ENCODE data around the gene GABBR2.
A peak's percentile ranks its signal among the peaks of the same experiment; 100 is the strongest.
"Not testable (repeated sequence)": the region's sequence is repeated elsewhere in the genome, so short reads cannot be mapped to it uniquely, and the experiment has no call there.

GABBR2 gene

GRCh38 chr9:98719055-98719454 lies 10.3 kb upstream of the GABBR2 start:
- no peak for DNase-seq

DNA sequence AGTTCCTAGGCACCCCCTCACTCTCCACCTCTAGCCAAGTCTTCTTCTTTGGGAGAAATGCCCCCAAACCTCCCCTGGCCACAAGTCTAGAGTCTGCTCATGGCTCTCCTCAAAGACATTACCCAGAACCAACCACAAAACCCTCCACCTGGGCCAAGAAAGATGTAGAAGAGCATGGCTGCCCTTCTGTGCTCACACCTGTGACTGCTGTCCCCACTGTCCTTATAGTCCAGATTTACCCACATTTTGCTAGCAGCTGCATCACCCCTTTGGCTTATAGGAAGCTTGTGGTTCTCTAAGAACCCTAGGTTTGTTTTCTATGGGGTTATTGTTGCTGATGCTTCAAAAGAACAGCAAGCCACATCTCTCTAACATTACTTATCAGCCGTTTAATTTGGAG lies 6.1 kb upstream of the GABBR2 start:
- no peak for DNase-seq

- DNase-seq = no peak
Observed at GRCh38 chr9:98712987-98713386, 4.3 kb upstream of the GABBR2 start.

- peak; percentile 5 for DNase-seq
Observed at GRCh38 chr9:98709968-98710965, 1.5 kb upstream of the GABBR2 start.

DNA sequence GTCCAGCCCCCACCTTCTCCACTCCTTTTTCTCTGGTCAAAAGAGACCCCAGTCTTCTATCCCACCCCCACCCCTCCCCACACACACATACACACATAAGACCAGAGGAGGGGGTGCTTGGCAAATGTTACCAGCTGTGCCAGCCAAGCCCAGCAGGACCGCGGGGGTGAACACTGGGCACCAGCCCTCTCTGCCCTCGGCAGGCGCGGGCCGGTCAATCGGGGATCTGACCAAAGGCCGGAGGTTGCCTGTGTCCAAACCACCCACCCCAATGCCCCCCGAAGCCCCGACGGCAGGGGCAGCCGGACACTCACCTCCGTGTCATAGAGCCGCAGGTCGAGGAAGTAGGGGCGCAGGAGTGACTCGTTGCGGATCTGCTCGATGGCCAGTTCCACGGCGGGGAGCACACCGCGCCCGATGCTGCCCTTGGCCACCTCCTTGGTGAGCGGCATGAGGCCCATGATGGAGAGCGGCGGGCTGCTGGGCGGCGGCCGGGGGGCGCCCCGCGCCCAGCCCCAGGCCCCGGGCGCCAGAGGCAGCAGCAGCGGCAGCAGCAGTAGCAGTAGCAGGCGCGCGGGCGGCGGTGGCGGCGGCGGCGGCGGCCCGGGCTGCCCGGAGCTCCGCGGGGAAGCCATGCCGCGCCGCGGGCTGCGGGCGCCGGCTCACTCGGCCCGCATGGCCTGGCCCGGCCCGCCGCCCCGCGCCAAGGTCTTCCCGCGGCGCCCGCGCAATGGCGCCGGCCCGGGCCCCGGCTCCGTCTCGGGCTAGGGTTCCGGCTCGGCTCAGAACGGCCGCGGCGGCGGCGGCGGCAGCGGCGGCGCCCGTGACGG lies 417 bp downstream of the GABBR2 start:
- DNase-seq = no peak

DNA sequence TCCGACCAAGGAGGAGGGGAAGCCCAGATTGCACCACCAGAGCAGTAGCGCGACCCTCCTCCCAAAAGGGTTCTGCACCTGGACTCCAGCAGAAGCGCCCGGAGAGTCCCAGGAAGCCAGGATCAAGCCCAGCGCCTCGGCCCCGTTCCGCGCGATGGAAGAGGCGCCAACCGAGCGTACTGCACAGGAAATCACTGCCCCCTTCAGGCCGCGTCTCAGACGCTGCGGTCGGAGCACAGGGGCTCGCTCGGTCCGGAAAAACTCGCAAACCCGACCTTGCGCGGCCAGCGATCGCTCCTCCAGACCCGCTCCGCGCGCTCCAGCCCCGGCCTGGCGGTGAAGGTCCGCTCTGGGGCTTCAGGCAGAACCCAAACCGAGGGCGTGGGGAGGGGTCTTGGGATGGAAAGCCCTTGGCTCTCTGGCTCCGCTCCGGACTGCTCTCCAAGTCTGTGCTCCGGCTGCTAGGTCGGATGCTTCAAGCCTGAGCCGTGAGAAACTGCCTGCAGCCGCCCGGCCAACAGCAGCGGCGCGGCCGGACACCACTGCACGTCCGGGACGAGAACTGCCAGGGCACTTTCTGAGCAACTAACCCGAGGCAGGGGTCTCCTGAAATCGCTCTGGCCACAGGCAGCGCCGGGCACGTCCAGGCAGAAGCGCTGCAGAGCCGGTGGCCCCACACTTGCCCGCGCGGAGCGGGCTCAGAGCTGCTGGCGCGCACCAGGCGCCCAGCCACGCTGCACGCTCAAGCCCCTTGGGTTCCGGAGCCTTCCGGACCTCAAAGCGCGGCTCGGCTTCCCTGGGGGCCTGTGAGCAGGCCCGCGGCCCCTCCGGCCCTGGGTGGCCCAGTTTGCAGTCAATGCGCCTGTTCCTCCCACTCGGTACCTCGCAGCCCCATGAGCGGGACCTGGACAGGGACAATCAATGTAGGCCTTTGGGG lies 1.3 kb downstream of the GABBR2 start:
- DNase-seq = peak; percentile 17

DNA sequence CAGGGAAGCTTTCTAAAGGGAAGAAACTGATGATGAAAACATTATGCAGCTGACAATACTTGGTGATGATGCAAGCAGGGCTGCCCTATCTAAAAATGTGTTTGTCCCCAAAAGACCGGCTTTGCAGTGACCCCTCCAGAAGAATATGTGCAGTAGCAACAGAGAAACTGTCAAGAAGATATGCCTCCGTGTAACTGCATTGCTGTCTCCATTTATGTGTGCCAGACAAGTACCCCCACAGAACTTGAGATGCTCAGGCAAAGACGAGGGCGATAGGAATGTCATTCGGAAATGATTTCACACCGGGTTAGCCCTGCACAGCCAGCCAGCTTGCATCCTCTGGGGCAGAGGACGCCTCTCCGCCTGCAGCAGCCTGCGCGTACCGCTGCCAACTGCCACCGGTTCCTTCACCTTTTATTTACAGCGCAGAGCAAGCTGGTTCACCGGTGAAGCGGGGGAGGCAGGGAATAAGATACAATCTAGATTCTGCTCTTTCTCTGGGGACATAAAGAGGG lies 2.0 kb downstream of the GABBR2 start:
- DNase-seq = no peak

DNA sequence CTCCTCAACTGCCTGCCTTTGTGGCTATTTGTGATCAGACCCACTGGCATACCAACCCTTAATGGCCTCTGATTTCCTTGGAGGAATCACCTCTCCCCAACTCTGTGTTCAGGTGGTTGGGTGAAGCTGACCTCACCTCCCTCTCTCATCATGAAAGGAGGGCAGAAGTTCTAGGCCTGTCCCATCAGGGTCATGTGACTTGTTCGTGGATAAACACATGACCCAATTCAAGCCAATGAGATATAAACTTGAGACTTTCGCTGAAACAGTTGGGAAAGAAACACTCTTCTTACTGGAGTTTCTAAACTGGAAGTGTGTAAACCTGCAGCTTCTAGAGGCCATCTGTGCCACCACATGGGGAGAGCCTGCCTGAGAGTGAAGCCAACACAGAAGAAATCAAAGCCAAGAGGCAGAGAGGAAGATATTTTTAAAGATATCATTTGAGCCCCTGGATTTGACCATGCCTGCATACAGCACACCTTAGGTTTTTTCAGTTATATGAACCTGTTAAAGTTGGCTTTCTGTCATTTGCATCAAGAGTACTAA lies 5.8 kb downstream of the GABBR2 start:
- DNase-seq = no peak

DNA sequence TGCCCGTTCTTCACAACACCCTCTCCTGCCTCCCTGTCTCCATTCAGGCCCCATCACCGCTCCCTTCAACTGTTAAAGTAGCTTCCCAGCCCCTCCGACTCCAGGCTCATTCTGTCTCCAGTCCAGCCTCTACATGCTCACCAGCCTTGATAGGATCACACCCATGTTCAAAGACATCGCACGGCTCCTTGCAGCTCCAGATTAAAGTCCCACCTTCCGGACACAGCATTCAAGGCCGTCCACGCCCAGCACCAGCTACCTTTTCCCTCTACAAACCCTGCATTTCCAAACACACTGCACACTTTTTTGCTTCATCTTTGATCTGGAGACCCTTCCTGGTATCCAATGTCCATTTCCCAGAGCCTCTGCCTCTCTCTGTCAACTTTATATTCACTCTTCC lies 6.4 kb downstream of the GABBR2 start:
- no peak for DNase-seq

DNA sequence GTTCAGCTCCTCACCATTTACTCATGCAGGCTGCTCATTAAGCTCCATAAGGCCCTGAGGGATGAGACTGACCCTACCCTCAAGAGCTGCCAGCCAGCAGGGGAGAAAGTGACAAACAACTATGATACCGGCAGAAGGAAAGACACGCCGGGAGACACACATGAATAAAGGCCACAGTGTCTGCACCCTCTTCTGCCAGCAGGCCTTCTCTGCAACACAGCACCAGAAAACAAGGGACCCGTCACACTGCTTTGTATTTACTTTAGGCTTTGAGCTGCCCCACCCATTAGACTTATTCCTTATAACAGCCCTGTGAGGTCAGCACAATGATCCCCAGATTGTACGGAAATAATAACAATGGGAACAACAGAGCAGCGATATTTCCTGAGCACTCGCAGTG lies 7.2 kb downstream of the GABBR2 start:
- no peak for DNase-seq

GRCh38 chr9:98700801-98701200 lies 7.9 kb downstream of the GABBR2 start:
- no peak for DNase-seq

DNA sequence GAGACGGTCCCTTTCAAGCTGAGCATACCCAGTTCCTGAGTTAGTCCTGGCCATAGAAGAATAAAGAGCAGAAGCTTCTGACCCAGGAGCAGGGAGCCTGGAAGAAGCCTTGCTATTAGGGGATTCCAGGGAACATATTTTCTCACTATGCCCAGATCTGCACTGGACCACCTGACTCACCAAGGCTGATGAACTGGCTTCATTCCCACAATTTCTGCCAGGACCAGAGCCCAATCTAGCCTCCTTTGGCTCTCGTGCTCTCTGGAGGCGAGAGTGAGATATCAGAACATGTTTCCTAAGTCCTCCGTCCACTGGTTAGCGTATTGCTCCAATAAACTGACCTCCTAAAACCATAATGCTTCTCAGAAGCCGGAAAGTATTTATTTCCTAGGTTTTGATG lies 9.9 kb downstream of the GABBR2 start:
- no peak for DNase-seq

GRCh38 chr9:98694943-98695342 lies 13.8 kb downstream of the GABBR2 start:
- DNase-seq = no peak

GRCh38 chr9:98692392-98692791 lies 16.3 kb downstream of the GABBR2 start:
- no peak for DNase-seq

DNA sequence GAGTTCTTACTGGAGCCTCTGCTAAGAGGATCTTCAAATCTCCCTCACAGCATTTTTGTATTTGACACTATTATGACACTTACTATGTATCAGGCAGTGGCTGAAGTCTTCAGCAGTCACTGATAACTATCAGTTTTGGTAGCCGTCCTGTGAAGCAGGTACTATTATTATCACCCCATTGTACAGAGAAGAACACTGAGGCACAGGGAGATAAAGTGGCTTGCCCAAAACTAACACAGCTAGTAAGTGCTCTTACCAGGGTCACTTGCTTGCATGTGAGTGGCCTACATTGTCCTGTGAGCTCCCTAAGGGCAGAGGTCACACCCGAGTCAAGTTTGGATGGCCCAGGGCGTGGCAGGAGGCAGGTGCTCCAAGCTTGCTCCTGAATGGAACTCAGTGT lies 16.8 kb downstream of the GABBR2 start:
- no peak for DNase-seq

GRCh38 chr9:98690686-98691085 lies 18.0 kb downstream of the GABBR2 start:
- DNase-seq = no peak

DNA sequence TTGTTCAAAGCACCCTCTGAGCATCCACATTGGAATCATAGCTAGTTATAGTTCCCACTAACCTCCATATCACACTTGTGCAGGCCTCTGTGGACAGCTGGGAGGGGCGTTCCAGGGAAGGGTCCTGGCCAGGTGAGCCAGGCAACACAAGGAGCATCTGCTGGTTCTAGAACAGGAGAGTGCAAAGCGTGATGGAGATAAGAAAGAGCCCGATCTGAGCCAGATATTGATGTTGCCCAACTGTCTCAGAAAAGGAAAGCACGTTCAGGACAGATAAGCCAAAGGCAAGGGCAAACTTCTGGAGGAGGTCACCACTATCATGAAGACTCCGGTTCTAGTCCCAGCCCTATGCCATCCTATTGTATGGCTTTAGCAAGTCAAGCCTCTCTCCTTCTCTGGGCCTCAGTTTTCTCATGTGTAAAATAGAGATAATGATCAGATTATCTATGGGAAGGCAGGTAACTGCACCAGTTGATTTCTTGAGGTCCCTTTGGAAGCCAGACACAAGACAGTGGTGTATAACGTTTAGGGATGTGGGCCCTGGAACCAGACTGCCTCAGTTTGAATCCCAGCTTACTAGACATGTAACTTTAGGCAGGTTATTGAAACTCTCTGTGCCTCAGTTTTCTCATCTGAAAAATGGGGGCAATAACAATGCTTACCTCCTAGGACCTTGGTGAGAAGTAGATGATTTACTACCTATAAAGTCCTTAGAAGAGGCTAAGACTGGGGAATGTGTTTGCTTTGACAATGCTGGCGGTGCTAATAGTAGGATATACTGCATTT lies 19.8 kb downstream of the GABBR2 start:
- DNase-seq = no peak

- no peak for DNase-seq
Observed at GRCh38 chr9:98687911-98688310, 20.8 kb downstream of the GABBR2 start.

DNA sequence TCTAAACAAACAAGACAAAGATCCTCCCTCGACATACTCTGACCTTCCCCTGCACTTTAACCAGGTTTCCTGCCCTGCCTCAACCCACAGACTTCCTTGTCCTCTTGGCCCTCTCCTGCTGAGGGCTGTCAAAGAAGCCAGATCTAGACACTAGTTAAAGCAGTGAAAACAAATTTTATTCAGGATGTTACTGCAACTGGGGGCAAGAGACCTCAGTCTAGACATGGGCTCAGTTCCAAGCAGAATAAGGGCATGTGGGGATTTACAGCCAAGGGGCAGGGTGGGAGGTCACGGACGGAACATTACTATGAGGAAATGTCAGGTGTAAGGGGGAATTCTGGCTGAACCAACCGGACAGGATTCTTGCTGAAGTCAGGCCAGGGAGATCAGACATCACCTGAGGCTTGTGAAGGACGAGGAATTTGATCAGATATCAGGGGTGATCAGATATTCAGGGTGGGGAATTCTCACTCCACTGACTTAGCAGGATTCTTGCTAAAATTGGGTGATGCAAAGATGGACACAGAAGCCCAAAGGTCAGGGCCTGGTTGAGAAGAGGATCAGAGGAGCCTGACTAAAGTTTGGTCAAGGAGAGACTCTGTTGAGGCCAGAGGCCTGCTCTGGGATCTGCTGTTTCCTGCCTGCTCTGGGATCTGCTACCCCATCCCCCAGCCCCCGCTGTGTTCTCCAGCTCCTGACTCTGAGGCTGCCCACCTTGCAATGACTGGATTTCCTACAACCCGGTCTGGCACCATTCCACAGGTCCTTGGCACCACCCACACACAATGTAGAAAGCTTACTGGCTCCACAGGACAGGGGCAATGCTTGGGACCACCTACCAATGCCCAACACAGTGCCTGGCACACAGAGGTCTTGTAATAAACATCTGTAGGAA lies 21.5 kb downstream of the GABBR2 start:
- DNase-seq = no peak

DNA sequence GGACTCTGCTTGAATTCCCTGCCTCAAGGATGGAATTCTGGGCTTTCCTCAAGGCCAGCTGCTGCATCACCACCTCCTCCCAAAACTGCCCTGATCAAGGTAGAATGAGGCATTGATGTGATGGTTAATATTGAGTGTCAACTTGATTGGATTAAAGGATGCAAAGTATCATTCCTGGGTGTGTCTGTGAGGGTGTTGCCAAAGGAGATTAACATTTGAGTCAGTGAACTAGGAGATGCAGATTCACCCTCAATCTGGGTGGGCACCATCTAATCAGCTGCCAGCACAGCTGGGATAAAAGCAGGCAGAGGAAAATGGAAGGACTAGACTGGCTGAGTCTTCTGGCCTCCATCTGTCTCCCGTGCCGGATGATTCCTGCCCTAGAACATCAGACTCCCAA lies 23.9 kb downstream of the GABBR2 start:
- DNase-seq = not testable (repeated sequence)
